Natural killer cell (primary cell): ENCODE results near the gene PDLIM7. TPM values are rescaled to one million over a fixed set of nuclear protein-coding genes. Genes with fewer than 3 reads are reported as not detected.

ENCODE experiments used
- ATAC-seq, 3 donors: fragments of 150-1000 bp in 2 of 3; fragments of 200-7000 bp in 1 of 3; cut with Tn5 transposase; 1 replicate in 1 of 3; 2 replicates in 2 of 3; pipeline ENCODE4 v1.10.0; 2021; ENCODE audit warnings: mild to moderate bottlenecking in 2 of 3, moderate library complexity in 2 of 3
- DNase-seq, 2 donors: peaks; one replicate each; pipeline versions ENCODE4 v3.0.0 to v3.0.0-alpha.2; 2013 to 2021; ENCODE audit warnings: mixed read lengths in 1 of 2
- H3K27ac ChIP-seq: one replicate; pipeline ENCODE4 v1.5.1; 2013; ENCODE audit warnings: mild to moderate bottlenecking, low read length
- H3K27me3 ChIP-seq: one replicate; pipeline ENCODE4 v1.6.1; 2013; ENCODE audit warnings: low read length; ENCODE audit not compliant: control insufficient read depth, insufficient read depth
- H3K36me3 ChIP-seq: one replicate; pipeline ENCODE4 v1.6.1; 2013; ENCODE audit warnings: low read length; ENCODE audit not compliant: control insufficient read depth, insufficient read depth
- H3K4me1 ChIP-seq: one replicate; pipeline ENCODE4 v1.6.1; 2013; ENCODE audit warnings: low read length; ENCODE audit not compliant: control insufficient read depth, insufficient read depth
- H3K4me3 ChIP-seq: one replicate; pipeline ENCODE4 v1.5.1; 2013; ENCODE audit warnings: low read length
- H3K9me3 ChIP-seq: one replicate; pipeline ENCODE4 v1.6.1; 2013; ENCODE audit warnings: low read length; ENCODE audit not compliant: control insufficient read depth, insufficient read depth
- H3K27ac Mint-ChIP-seq, 2 donors: one replicate each; pipeline ENCODE4 v1.8.0; 2022; ENCODE audit warnings: mild to moderate bottlenecking in 2 of 2, mixed read lengths in 2 of 2, moderate library complexity in 1 of 2
- H3K27me3 Mint-ChIP-seq, 2 donors: one replicate each; pipeline ENCODE4 v1.8.0; 2022; ENCODE audit warnings: low read depth in 2 of 2, mixed read lengths in 2 of 2
- H3K36me3 Mint-ChIP-seq: one replicate; pipeline ENCODE4 v1.8.0; 2022; ENCODE audit warnings: mixed read lengths
- H3K4me1 Mint-ChIP-seq, 2 donors: one replicate each; pipeline ENCODE4 v1.8.0; 2022; ENCODE audit warnings: mixed read lengths in 2 of 2
- H3K4me3 Mint-ChIP-seq: one replicate; pipeline ENCODE4 v1.8.0; 2022; ENCODE audit warnings: mild to moderate bottlenecking, moderate library complexity, mixed read lengths
- H3K9me3 Mint-ChIP-seq, 2 donors: one replicate each; pipeline ENCODE4 v1.8.0; 2022; ENCODE audit warnings: mixed read lengths in 2 of 2
- WGBS: methylation state at CpG from one replicate; pipeline ENCODE4 v1.1.7; 2013; ENCODE audit warnings: missing lambda C conversion rate; ENCODE audit not compliant: insufficient coverage; 5-methylcytosine and 5-hydroxymethylcytosine counted together
- intact Hi-C: fragments of 100-400 bp; cut with micrococcal nuclease; formaldehyde crosslinking; loops from one replicate; pipeline ENCODE4 v1.14.2; 2022
- total RNA-seq, 4 donors: library from RNA; stranded (reverse); fragments of 120-200 nt in 1 of 4; gene quantifications; one replicate each; pipeline versions ENCODE4 v1.2.3 to v1.2.4, GENCODE V29; 2013 to 2022
- TF ChIP-seq, protein P1 (sequence below): fragments of 200-600 bp; IDR thresholded peaks from one replicate; pipeline ENCODE4 v1.8.0; 2022; ENCODE audit warnings: antibody characterized with exemption

PDLIM7 gene
- total RNA-seq, 3 donors from 2014 or later (not counting 1 experiment from before 2014, with no cell fraction given): 9.7 to 58.7 (median 14.7) TPM

DNA sequence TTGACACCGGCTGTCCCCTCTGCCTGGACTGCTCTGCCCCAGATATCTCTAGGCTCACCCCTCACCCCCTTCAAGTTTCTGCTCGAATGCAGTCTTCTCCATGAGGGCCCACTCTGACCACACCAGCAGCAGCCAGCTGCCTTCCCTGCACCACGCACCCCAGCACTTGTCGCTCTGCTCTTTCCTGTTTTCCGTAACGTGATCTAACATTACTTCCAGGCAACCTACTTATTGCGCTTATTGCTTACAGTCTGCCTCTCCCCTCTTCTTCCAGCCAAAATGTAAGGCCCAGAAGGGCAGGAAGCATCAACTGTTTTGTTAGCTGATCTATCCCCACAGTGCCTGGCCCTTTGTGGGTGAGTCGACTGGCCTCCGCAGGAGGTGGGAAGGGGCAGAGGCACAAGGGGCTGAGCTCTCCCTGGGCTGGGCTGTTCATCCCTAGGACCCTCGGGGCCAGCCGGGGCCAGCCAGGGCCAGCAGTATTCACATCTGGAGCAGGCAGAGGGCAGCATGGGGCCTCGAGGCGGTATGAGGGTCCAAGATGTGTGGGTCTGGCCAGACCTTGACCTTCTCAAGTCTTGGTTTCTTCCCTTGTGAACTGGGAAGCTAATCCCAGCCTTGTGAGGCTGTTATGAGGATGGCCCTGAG, 12.4 kb downstream of the PDLIM7 start:
- TF ChIP-seq, protein P1, sequence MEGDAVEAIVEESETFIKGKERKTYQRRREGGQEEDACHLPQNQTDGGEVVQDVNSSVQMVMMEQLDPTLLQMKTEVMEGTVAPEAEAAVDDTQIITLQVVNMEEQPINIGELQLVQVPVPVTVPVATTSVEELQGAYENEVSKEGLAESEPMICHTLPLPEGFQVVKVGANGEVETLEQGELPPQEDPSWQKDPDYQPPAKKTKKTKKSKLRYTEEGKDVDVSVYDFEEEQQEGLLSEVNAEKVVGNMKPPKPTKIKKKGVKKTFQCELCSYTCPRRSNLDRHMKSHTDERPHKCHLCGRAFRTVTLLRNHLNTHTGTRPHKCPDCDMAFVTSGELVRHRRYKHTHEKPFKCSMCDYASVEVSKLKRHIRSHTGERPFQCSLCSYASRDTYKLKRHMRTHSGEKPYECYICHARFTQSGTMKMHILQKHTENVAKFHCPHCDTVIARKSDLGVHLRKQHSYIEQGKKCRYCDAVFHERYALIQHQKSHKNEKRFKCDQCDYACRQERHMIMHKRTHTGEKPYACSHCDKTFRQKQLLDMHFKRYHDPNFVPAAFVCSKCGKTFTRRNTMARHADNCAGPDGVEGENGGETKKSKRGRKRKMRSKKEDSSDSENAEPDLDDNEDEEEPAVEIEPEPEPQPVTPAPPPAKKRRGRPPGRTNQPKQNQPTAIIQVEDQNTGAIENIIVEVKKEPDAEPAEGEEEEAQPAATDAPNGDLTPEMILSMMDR: no peak
- H3K27ac ChIP-seq: no peak overlapping the region
- no peaks in the 10 kb centered on the region for H3K9me3 Mint-ChIP-seq

DNA sequence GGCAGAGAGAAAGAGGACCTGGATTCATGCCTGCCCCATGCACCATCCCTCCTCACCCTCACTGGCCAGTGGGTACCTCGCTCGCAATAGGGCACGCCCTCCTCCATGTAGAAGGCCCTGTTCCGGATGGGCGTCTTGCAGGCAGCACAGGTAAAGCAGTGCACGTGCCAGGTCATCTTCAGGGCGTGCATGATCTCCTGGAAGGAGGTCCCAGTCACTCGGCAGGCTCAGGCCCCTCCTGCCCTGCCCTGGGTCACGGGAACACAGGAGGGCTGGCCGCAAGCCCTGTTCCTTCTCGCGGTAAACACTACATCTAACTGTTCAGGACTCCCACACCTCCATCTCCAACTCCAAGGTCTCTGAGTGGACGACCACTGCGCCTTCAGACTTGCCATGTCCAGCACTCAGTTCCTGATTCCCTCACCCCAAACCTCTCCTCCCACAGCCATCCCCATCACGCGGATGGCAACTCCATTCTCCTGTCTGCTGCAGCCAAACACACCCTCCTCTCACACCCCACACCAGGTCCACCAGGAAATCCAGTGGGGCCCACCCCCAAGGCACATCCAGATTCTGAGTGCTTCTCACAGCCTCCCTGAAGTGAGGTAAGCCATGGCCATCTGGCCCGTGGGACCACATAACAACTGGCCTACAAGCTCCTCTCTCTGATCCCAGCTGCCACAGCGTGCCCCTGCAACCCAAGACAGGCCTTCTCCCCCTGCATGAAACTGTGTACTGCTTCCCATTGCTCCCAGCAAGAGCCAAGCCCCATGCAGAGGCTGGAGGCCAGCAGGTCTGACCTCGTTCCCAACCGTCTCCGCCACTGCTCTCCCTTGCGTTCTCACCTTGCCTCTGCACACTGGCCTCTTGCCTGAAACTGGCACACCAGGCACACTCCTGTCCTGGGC, 13.2 kb downstream of the PDLIM7 start:
- Mint-ChIP-seq H3K4me1 (peaks cover 10% of the 10 kb centered on the region in 2 donors), H3K27ac (no peak overlapping the region), H3K4me3 (no peak overlapping the region), H3K27me3 (peaks cover 0 to 4% of the 10 kb centered on the region in 2 donors), H3K36me3 (no peaks in the 10 kb centered on the region), H3K9me3 (no peaks in the 10 kb centered on the region)
- ATAC-seq (no peak), DNase-seq (no peak)
- no peak overlapping the region for H3K27ac ChIP-seq
- 95% methylated on average over 22 of the region's 22 CpGs for WGBS
- intact Hi-C loops: no loop called here
- no peak overlapping the region for H3K4me3 ChIP-seq
- no peaks in the 10 kb centered on the region for H3K36me3 ChIP-seq
- H3K27me3 ChIP-seq: no peaks in the 10 kb centered on the region
- H3K9me3 ChIP-seq: no peaks in the 10 kb centered on the region
- peaks cover 13% of the 10 kb centered on the region for H3K4me1 ChIP-seq
- TF ChIP-seq, protein P1: no peak

More for the DNA sequence above, 12.4 kb downstream of the PDLIM7 start:
- Mint-ChIP-seq H3K27me3 (peaks cover 0 to 4% of the 10 kb centered on the region in 2 donors), H3K4me1 (peaks cover 2 to 3% of the 10 kb centered on the region in 2 donors), H3K4me3 (no peak overlapping the region), H3K36me3 (no peaks in the 10 kb centered on the region), H3K27ac (no peak overlapping the region)
- H3K4me3 ChIP-seq: no peak overlapping the region
- no peaks in the 10 kb centered on the region for H3K36me3 ChIP-seq
- peaks cover 6% of the 10 kb centered on the region for H3K4me1 ChIP-seq
- H3K9me3 ChIP-seq: no peaks in the 10 kb centered on the region
- DNase-seq: no peak
- H3K27me3 ChIP-seq: no peaks in the 10 kb centered on the region
- ATAC-seq: no peak
- intact Hi-C loops: no loop called here
- 79% methylated on average over 13 of the region's 13 CpGs for WGBS

DNA sequence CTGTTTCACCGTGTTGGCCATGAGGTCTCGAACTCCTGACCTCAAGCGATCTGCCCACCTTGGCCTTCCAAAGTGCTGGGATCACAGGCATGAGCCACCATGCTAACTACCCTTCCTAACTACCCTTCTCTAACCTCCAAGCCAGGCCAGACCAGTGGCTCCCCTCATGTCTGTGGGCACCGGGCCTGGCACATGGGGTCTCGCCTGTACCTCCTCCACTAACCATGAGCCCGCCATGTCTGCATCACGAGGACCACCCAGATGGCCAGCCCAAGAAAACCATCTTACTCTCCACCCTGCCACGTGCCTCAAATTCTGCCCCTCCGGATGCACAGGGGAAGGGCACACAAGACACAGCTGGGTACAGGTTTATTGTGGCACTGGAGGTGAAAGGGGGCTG, 14.4 kb downstream of the PDLIM7 start:
- H3K9me3 ChIP-seq: no peaks in the 10 kb centered on the region
- H3K36me3 ChIP-seq: no peaks in the 10 kb centered on the region
- H3K4me1 ChIP-seq: peaks cover 25% of the 10 kb centered on the region
- WGBS: 97% methylated on average over 9 of the region's 9 CpGs
- H3K27me3 Mint-ChIP-seq: peaks cover 0 to 4% of the 10 kb centered on the region in 2 donors
- no peak overlapping the region for H3K27ac Mint-ChIP-seq
- TF ChIP-seq, protein P1: no peak
- H3K27ac ChIP-seq: no peak overlapping the region
- no peaks in the 10 kb centered on the region for H3K36me3 Mint-ChIP-seq
- peaks cover 17 to 22% of the 10 kb centered on the region in 2 donors for H3K4me1 Mint-ChIP-seq
- no peak for DNase-seq
- no peak overlapping the region for H3K4me3 Mint-ChIP-seq
- H3K4me3 ChIP-seq: no peak overlapping the region
- H3K27me3 ChIP-seq: no peaks in the 10 kb centered on the region
- no peak for ATAC-seq
- no peaks in the 10 kb centered on the region for H3K9me3 Mint-ChIP-seq
- intact Hi-C loops: no loop called here
